Stimulated activated CD4-positive, alpha-beta T cell treated with anti-CD3 and anti-CD28 coated beads, Interleukin-4, amount 100 ng/mL, for 4 hours (primary cell): ENCODE results near the gene AMH.

Source experiments
- DNase-seq, 2 experiments: peaks; one replicate each; pipeline ENCODE4 v3.0.0-alpha.2; 2020

Gene AMH

GRCh38 chr19:2288818-2289713, 39.9 kb downstream of the AMH start:
- DNase-seq, result no peak

GRCh38 chr19:2289714-2290435, 40.8 kb downstream of the AMH start:
- DNase-seq, result peak; percentile 29 to 32

- DNase-seq, result no peak
Measured at GRCh38 chr19:2290441-2291184, 41.5 kb downstream of the AMH start.

GRCh38 chr19:2291185-2291751, 42.1 kb downstream of the AMH start:
- no peak for DNase-seq

GRCh38 chr19:2294687-2295335, 45.7 kb downstream of the AMH start:
- no peak for DNase-seq

GRCh38 chr19:2296141-2296540, 47.0 kb downstream of the AMH start:
- no peak for DNase-seq

GRCh38 chr19:2300533-2300932, 51.4 kb downstream of the AMH start:
- no peak for DNase-seq
